Brain microvascular endothelial cell (primary cell): ENCODE data around the gene LGALS9.

Source experiments
- DNase-seq: peaks from one replicate; pipeline ENCODE4 v3.0.0-alpha.2; 2020
- H3K27ac ChIP-seq: fragments of 250-450 bp; sonication (Bioruptor Pico); 2 replicates; pipeline ENCODE4 v1.5.1; 2020; ENCODE audit warnings: mild to moderate bottlenecking, moderate library complexity
- H3K27me3 ChIP-seq: fragments of 250-450 bp; sonication (Bioruptor Pico); replicated peaks from 2 replicates; pipeline ENCODE4 v1.5.1; 2020; ENCODE audit warnings: mild to moderate bottlenecking
- H3K36me3 ChIP-seq: fragments of 250-450 bp; sonication (Bioruptor Pico); replicated peaks from 2 replicates; pipeline ENCODE4 v1.5.1; 2020; ENCODE audit warnings: mild to moderate bottlenecking
- H3K4me3 ChIP-seq: 2 replicates; pipeline ENCODE4 v1.5.1; 2011; ENCODE audit warnings: low read depth, mild to moderate bottlenecking, control low read depth, low read length, moderate library complexity
- CTCF ChIP-seq: IDR thresholded peaks from 2 replicates; pipeline ENCODE4 v1.5.1; 2011; ENCODE audit warnings: low read depth, mild to moderate bottlenecking, moderate library complexity, low read length, control low read depth, inconsistent platforms; ENCODE audit errors: missing control alignments
- in situ Hi-C: cut with HindIII; loops from 2 replicates; pipeline ENCODE4 v1.10.0; 2017; ENCODE audit warnings: low sequenced_read_pairs, low pct_ligation_motif_present

Gene LGALS9

GRCh38 chr17:27588354-27588753 is 42.6 kb upstream of the LGALS9 start:
- no peak overlapping the region for H3K4me3 ChIP-seq
- in situ Hi-C loops: no loop called here
- no peak for DNase-seq
- no peak overlapping the region for H3K27ac ChIP-seq
- no peak for TF ChIP-seq CTCF
- no peaks in the 10 kb centered on the region for H3K27me3 ChIP-seq
- peaks cover 89% of the 10 kb centered on the region for H3K36me3 ChIP-seq

GRCh38 chr17:27590864-27591263 is 40.1 kb upstream of the LGALS9 start:
- Histone ChIP-seq H3K4me3 (no peak overlapping the region), H3K27me3 (no peaks in the 10 kb centered on the region), H3K36me3 (peaks cover 86% of the 10 kb centered on the region), H3K27ac (no peak overlapping the region)
- no peak for TF ChIP-seq CTCF
- DNase-seq: no peak
- in situ Hi-C loops: no loop called here

DNA sequence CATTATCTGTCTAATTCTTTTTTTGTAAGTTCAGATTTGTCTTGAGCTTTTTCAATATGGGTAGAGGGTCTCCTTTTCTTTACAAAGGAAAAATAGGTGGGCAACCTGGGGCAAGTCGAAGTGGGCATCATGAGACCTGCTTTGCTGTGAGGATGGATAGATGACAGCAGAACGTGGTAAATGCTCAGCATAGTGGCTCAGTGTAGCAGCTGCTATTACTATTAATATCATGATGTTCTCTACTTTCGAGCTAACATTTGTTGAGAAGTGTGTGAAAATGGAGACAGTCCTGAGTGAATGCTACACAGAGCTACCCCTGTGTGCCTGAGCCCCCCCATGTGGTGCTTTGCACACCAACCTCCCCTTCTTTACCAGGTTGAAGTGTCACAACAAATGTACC is 39.0 kb upstream of the LGALS9 start:
- no peak overlapping the region for H3K27ac ChIP-seq
- H3K36me3 ChIP-seq: peaks cover 88% of the 10 kb centered on the region
- DNase-seq: no peak
- H3K27me3 ChIP-seq: no peaks in the 10 kb centered on the region
- H3K4me3 ChIP-seq: no peak overlapping the region
- in situ Hi-C loops: no loop called here
- no peak for TF ChIP-seq CTCF

GRCh38 chr17:27593232-27593856 is 37.6 kb upstream of the LGALS9 start:
- Histone ChIP-seq H3K27ac (no peak overlapping the region), H3K27me3 (no peaks in the 10 kb centered on the region), H3K4me3 (no peak overlapping the region), H3K36me3 (peaks cover 89% of the 10 kb centered on the region)
- TF ChIP-seq CTCF: no peak
- in situ Hi-C loops: no loop called here
- DNase-seq: no peak

DNA sequence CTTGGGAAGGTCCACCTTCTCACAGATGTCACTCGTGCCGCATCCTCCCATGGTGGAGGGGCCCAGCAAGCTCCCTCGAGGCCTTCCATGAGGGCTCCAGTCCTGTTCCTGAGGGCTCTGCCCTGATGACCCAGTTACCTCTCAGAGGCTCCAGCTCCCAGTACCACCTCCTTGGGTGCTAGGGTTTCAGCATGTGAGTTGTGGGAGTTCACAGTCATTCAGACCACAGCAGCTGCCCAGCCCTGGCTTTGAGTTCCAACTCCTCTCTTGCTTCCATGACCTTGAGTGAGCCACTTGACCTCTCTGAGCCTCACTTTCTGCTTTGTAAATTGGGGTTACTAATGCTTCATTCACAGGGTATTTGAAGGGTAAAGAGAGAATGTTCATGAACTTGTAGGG is 37.1 kb upstream of the LGALS9 start:
- DNase-seq: no peak
- Histone ChIP-seq H3K27me3 (no peaks in the 10 kb centered on the region), H3K4me3 (no peak overlapping the region), H3K36me3 (peaks cover 89% of the 10 kb centered on the region), H3K27ac (no peak overlapping the region)
- in situ Hi-C loops: no loop called here
- no peak for TF ChIP-seq CTCF

GRCh38 chr17:27595208-27595607 is 35.8 kb upstream of the LGALS9 start:
- peaks cover 77% of the 10 kb centered on the region for H3K36me3 ChIP-seq
- in situ Hi-C loops: no loop called here
- no peak for TF ChIP-seq CTCF
- H3K4me3 ChIP-seq: no peak overlapping the region
- no peaks in the 10 kb centered on the region for H3K27me3 ChIP-seq
- DNase-seq: no peak
- no peak overlapping the region for H3K27ac ChIP-seq
